ENCODE measurements around the gene EXOC4.

GRCh38 chr7:133484086-133484485 lies 231.2 kb downstream of the EXOC4 start:
- TF ChIP-seq, protein P1, sequence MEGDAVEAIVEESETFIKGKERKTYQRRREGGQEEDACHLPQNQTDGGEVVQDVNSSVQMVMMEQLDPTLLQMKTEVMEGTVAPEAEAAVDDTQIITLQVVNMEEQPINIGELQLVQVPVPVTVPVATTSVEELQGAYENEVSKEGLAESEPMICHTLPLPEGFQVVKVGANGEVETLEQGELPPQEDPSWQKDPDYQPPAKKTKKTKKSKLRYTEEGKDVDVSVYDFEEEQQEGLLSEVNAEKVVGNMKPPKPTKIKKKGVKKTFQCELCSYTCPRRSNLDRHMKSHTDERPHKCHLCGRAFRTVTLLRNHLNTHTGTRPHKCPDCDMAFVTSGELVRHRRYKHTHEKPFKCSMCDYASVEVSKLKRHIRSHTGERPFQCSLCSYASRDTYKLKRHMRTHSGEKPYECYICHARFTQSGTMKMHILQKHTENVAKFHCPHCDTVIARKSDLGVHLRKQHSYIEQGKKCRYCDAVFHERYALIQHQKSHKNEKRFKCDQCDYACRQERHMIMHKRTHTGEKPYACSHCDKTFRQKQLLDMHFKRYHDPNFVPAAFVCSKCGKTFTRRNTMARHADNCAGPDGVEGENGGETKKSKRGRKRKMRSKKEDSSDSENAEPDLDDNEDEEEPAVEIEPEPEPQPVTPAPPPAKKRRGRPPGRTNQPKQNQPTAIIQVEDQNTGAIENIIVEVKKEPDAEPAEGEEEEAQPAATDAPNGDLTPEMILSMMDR (IDR thresholded peaks at IDR 0.05), result no peak
- TF ChIP-seq POLR2A (IDR thresholded peaks at IDR 0.05) (no peak), EP300 (IDR thresholded peaks at IDR 0.05; ENCODE audit: low read depth) (no peak)

Data from transverse colon (tissue), 3 donors.